ENCODE measurements around the gene LITAFD. TPM values are rescaled to one million over a fixed set of nuclear protein-coding genes. Genes with fewer than 3 reads are reported as not detected.

Gene LITAFD
- total and polyA plus RNA-seq, 10 of the 15 experiments (the other 5 are each of a cell fraction or from before 2014, with no cell fraction given) = not detected

DNA sequence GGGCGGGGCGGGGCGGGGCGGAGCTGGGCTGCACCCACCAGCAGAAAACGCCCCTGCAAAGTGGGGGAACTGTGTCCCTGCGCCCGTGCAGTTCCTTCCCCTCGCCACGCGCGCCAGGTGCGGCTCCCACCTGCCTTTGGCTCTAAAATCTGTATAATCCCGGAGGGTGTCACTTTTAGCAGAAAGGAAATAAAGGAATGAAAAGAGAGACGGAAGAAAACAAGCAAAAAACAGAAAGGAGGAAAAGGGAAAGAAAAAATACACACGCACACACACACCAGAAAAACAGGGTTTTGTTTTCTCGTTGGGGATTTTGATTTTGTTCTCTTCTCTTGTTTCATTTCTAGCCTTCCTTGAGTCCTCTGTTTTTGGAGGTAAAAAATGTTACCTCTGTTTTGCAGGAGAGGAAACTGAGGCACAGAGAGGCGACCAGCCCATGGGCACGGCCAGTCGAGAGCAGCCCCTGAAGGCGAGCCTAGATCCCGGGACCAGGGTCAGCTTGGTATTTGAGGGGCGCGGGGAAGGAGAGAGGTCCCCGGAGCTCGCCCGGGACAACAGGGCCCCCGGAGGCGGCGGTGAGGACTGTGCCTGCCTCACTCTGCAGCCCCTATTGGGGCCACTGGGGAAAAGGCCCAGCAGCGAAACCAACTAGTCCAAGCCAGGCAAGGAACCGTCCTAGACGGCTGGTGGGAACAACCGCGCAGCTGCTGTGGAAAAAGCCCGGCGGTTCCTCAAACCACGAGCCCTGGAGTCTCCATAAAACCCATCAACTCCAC, 12.8 kb upstream of the LITAFD start (continued):
- TF ChIP-seq MEF2A (IDR thresholded peaks at IDR 0.05; ENCODE audit: insufficient read depth, low read depth, low read length) (no peak), DPF2 (IDR thresholded peaks at IDR 0.05) (no peak), POLR2A (IDR thresholded peaks at IDR 0.05; ENCODE audit: low read depth, low read length) (peak; percentile 6; the same call in 1 of the 2 replicates), MXI1 (IDR thresholded peaks at IDR 0.05; ENCODE audit: low read depth, low read length) (peak; percentile 46), SIN3A (IDR thresholded peaks at IDR 0.05; ENCODE audit: low read depth, low read length) (no peak), SMAD1 (IDR thresholded peaks at IDR 0.05; ENCODE audit: low read depth, partially characterized antibody) (peak; percentile 33), CEBPB (IDR thresholded peaks at IDR 0.05; ENCODE audit: borderline replicate concordance in 1 of 2, low read depth in 2 of 2, low read length in 2 of 2) (no peak), FOXK2 (IDR thresholded peaks at IDR 0.05) (0 out of 2 replicates have a peak, but pooled peaks have one; percentile 15), IKZF2 (IDR thresholded peaks at IDR 0.05) (peak in 1 of 2 experiments; percentile 51; a peak in 2 of 4 replicates), YBX1 (IDR thresholded peaks at IDR 0.05) (0 out of 2 replicates have a peak, but pooled peaks have one; percentile 46), NBN (IDR thresholded peaks at IDR 0.05) (no peak; the same call in 1 of the 2 replicates), ZNF24 (IDR thresholded peaks at IDR 0.05) (no peak), BHLHE40 (IDR thresholded peaks at IDR 0.05; ENCODE audit: borderline replicate concordance in 1 of 2, low read depth in 2 of 2, low read length in 1 of 2) (peak; percentile 48 to 75; a peak in 2 of 4 replicates), IRF4 (IDR thresholded peaks at IDR 0.05; ENCODE audit: low read depth, low read length) (no peak), ZSCAN29 (IDR thresholded peaks at IDR 0.05) (no peak), YY1 (IDR thresholded peaks at IDR 0.05; ENCODE audit: low read depth, low read length) (no peak), TCF12 (IDR thresholded peaks at IDR 0.05; ENCODE audit: low read depth, low read length) (peak; percentile 59; the same call in 1 of the 2 replicates), HCFC1 (IDR thresholded peaks at IDR 0.05; ENCODE audit: low read length) (no peak), MTA2 (IDR thresholded peaks at IDR 0.05; ENCODE audit: low read depth) (no peak), NFIC (IDR thresholded peaks at IDR 0.05; ENCODE audit: low read depth, low read length) (no peak)
- TF ChIP-seq, protein P1, sequence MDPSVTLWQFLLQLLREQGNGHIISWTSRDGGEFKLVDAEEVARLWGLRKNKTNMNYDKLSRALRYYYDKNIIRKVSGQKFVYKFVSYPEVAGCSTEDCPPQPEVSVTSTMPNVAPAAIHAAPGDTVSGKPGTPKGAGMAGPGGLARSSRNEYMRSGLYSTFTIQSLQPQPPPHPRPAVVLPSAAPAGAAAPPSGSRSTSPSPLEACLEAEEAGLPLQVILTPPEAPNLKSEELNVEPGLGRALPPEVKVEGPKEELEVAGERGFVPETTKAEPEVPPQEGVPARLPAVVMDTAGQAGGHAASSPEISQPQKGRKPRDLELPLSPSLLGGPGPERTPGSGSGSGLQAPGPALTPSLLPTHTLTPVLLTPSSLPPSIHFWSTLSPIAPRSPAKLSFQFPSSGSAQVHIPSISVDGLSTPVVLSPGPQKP (IDR thresholded peaks at IDR 0.05; ENCODE audit: low read depth, low read length) = no peak
- TF ChIP-seq, protein P2, sequence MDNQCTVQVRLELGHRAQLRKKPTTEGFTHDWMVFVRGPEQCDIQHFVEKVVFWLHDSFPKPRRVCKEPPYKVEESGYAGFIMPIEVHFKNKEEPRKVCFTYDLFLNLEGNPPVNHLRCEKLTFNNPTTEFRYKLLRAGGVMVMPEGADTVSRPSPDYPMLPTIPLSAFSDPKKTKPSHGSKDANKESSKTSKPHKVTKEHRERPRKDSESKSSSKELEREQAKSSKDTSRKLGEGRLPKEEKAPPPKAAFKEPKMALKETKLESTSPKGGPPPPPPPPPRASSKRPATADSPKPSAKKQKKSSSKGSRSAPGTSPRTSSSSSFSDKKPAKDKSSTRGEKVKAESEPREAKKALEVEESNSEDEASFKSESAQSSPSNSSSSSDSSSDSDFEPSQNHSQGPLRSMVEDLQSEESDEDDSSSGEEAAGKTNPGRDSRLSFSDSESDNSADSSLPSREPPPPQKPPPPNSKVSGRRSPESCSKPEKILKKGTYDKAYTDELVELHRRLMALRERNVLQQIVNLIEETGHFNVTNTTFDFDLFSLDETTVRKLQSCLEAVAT (IDR thresholded peaks at IDR 0.05) = no peak; the same call in 1 of the 2 replicates
- TF ChIP-seq, protein P3, sequence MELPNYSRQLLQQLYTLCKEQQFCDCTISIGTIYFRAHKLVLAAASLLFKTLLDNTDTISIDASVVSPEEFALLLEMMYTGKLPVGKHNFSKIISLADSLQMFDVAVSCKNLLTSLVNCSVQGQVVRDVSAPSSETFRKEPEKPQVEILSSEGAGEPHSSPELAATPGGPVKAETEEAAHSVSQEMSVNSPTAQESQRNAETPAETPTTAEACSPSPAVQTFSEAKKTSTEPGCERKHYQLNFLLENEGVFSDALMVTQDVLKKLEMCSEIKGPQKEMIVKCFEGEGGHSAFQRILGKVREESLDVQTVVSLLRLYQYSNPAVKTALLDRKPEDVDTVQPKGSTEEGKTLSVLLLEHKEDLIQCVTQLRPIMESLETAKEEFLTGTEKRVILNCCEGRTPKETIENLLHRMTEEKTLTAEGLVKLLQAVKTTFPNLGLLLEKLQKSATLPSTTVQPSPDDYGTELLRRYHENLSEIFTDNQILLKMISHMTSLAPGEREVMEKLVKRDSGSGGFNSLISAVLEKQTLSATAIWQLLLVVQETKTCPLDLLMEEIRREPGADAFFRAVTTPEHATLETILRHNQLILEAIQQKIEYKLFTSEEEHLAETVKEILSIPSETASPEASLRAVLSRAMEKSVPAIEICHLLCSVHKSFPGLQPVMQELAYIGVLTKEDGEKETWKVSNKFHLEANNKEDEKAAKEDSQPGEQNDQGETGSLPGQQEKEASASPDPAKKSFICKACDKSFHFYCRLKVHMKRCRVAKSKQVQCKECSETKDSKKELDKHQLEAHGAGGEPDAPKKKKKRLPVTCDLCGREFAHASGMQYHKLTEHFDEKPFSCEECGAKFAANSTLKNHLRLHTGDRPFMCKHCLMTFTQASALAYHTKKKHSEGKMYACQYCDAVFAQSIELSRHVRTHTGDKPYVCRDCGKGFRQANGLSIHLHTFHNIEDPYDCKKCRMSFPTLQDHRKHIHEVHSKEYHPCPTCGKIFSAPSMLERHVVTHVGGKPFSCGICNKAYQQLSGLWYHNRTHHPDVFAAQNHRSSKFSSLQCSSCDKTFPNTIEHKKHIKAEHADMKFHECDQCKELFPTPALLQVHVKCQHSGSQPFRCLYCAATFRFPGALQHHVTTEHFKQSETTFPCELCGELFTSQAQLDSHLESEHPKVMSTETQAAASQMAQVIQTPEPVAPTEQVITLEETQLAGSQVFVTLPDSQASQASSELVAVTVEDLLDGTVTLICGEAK (IDR thresholded peaks at IDR 0.05; ENCODE audit: borderline replicate concordance) = peak; percentile 40; the same call in 1 of the 2 replicates
- TF ChIP-seq, protein P4, sequence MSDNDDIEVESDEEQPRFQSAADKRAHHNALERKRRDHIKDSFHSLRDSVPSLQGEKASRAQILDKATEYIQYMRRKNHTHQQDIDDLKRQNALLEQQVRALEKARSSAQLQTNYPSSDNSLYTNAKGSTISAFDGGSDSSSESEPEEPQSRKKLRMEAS (IDR thresholded peaks at IDR 0.05; ENCODE audit: low read depth, low read length) = peak; percentile 63; the same call in 1 of the 2 replicates
